ENCODE data around the gene LOXL3.

Gene LOXL3

GRCh38 chr2:74551942-74552913, 1.5 kb downstream of the LOXL3 start:
- no peak for DNase-seq (ENCODE audit: low read depth in 2 of 2)

DNA sequence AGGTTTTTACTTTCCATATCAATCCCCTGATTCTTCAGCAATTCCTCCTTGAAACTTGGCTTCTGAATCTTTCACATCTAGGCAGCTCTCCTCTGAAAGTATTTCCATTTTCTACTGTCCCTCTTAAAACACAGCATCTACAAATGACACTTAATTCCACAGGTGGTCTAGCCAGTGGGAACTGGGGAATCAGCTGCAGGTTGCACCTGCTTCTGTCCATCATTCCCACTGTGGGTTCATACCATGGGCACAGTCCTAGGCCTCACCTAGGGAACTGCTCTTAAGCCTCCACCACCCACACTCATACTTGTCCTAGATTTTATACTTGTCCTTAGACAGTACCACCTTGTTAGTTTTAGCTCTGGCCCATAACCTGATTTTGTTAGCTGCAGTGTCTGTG, 2.2 kb downstream of the LOXL3 start:
- no peak for DNase-seq (ENCODE audit: low read depth in 2 of 2)

GRCh38 chr2:74550231-74550630, 3.5 kb downstream of the LOXL3 start:
- DNase-seq (ENCODE audit: low read depth in 2 of 2) = no peak

DNA sequence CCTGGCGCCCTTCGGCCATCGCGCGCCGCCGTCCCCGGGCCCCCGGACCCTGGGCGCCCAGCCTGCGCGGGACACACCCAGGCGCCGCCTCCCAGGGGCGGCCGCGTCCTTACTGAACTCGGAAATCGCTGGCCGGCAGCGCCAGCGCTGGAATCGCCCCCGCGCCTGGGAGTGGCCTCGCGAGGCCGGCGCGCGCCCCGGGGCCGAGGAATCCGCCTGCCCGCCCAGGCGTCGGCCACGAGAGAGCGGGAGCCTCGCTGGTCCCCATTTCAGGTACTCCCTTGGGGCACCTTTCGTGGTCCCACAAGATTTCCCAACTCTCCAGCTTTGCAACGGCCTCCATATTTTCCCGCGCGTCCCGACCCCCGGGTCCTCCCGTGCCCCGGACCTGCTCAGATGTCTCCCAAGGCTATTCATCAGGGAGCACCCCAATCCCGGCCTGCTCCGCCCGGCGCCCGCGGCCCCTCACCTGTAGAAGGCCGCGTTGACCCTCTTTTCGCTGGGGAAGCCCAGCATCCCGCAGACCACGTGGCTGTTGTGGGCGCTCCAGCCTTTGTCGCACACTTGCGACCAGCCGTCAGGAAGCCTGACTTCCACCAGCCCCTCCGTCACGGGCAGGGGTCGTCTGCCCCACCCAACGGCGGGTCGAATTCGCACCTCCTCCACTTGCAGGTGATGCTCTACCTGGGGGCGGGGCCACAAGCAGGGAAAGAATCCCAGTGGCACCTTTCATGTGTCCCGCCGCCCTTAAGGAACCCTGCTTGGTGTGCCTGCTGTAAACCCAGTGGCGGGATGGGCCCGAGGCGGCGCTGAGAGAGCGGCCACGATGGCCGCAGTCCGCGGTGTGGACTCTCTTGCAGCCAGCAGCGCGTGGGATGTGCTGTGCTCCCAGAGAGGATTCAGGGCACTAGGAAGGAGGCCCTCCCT, 4.6 kb downstream of the LOXL3 start:
- DNase-seq (ENCODE audit: low read depth in 2 of 2) = no peak

DNA sequence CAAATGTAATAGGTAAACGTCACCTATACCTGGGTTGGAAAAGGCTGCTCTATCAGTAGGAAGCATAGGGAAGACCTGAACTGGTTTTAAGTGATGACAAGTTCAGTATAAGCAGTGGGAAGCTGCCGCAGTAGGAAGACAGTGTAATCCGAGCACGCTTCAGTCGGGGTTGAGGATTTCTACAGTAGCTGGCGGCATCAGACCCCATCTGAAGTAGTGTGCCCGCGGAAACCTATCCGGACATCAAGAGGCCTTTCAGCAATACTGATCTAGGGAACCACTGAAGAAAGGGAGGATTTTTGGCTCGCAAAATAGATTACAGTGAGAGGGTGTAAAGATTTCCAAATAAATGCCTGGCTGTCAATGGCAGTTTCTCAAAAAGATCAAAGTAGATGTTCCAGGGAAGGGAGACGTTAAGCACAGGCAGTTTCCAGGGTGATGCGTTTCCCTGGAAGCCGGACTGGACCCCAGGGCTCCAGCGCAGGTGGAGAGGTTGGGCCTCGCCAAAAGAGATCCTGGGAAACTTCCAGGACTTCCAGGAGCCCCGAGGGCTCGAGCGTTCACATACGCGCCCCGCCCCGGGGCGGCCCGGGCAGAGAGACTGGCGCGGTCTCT, 5.3 kb downstream of the LOXL3 start:
- DNase-seq (ENCODE audit: low read depth in 2 of 2) = no peak

DNA sequence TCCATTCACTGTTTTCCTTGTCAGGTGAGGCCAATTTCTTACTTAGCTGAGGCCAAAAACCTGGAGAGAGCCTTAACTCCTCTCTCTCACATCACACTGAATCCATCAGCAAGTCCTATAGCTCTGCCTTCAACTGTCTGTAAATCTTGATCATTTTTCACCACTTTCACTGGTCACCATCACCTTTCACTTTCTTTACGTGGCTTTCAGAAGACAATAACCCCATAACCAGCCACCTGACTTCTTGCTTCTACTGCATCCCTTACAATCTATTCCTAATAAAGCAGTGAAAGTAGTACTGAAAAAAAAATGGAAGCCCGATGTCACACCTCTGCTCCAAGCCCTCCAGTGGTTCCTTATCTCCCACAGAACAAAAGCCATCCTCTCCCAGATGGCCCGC, 7.7 kb downstream of the LOXL3 start:
- no peak for DNase-seq (ENCODE audit: low read depth in 2 of 2)

DNA sequence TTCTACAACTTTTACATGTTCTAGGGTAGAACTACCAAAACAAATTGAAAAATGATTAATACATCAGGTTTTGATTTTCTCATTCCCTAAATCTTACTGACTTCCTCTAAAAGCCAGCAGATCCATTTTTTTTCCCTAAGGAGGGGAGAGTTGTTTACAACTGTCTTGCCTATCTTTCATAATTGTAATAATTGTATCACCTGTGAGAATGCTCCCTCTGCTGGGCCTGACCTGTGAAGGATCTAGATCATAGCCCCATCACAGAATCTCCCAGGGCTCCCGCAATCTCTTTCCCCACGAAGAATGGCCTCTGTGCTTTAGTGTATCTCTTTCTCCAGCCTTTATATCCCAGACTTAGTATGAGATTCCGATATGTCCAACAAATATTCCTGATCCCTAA, 9.1 kb downstream of the LOXL3 start:
- no peak for DNase-seq (ENCODE audit: low read depth in 2 of 2)

DNA sequence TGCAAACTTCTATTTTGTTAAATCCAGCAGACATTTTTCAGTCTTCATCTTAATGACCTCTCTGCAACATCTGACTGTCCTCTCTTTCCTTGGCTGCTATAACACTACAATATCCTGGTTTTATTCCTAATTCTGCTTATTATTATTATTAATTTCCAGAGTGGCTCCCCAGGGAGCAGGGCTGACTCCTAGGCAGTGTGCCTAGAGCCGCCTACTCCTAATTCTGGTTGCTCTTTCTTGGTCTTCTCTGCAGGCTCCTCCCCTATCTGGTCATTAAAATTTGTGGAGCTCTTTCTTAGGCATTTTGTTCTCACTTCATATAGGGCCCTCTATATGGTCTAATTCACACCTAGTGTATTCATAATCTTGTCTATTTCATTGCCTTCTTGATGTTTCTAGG, 10.8 kb downstream of the LOXL3 start:
- DNase-seq (ENCODE audit: low read depth in 2 of 2) = no peak

DNA sequence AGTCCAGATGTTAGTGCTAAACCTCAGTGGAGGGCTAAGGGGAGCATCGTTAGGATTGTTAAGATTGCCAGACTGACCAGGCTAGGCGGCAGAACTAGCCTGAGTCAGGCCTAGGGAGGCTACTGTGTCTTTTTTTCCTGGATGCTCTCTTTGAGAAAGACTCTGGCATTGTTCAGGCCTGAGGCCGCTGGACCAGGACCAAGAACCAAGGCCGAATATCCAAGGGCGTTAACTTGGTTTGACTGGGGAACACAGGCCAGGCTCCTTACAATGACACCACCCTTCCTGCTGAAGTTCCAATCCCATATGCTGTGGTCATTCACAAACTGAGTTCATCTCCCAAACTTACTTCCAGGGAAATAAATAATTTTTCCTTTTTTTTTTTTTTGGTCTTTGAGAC, 13.5 kb downstream of the LOXL3 start:
- DNase-seq (ENCODE audit: low read depth in 2 of 2) = no peak

DNA sequence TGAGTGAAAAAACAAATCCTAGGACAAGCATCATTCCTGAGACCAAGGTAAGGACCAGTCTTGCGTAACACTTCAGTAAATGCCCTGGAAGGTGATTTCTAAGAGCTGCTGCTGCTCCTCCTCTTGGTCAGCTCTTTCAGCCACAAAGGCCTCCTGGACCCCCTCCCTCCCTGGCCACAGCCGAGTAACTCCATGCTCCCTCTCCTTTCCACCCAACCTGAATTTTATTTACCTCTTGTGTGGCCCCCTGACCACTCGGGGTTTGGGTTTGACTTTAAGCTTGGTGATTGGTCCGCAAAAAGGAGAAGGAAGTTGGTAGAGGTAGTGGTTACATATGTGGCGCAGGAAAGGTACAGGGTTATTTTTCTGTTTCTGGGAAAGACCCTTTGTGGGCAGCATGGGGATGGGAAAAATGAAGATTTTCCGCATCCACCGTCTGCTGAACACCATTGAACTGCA, 14.8 kb downstream of the LOXL3 start:
- no peak for DNase-seq (ENCODE audit: low read depth in 2 of 2)

GRCh38 chr2:74537140-74537539, 16.6 kb downstream of the LOXL3 start:
- DNase-seq (ENCODE audit: low read depth in 2 of 2) = no peak

DNA sequence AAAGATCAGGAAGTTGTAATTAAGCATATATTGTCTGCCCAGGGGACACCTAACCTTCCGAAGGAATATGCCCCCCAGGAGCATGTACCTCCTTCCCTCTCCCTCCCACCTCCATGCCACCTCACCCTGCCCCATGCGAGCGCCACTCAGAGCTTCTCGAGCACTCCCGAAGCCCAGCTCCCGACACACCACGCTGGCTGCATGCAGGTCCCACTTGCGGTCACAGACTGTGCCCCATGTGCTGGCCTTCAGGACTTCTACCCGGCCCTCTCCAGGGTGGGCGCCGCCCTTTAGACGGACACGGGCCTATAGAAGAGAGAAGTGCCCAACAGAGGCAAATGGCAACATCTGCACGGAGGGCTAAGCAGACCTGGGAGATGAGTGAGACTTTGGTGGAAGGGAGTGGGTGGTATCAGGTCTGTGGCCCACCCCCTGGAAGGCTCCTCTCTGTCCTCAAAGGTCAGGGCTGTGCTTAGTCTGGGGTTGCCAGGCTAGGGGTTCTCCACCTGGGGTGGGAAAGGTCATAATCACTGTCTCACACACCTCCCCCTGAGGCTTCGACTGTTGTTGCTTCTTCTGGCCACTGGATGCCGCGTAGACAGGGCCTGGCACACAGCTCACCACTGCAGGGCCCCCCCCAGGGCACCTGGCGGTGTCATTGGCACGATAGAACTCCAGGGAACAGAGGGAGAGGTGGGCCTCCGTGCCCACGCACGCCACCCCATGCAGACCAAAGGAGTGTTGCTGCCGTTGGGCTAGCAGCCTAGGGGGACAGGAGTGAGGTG, 17.4 kb downstream of the LOXL3 start:
- no peak for DNase-seq (ENCODE audit: low read depth in 2 of 2)

DNA sequence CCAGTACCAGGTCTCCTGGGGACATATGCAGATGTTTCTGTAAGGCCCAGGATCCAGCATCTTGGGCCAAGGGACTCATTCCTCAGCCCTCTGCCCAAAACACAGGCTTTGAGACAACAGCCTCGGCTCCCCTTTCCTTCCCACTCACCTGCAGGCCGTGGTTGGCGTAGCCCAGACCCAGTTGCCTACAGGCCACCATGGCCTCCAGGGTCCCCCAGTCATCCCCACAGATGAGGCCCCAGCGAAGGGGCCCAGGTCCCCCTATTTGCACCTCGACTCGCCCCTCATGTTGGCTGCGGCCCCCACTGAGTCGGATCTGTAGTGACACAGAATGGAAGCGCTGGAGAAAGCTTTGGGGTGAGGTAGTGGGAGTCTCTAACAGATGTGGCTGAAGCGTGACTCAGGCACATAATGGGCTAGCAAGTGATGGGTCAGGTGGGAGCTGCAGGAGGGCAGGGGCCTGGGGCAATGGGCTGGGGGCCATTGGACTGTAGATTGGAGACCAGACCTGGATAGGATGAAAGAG, 18.2 kb downstream of the LOXL3 start:
- no peak for DNase-seq (ENCODE audit: low read depth in 2 of 2)

GRCh38 chr2:74534411-74534810, 19.3 kb downstream of the LOXL3 start:
- no peak for DNase-seq (ENCODE audit: low read depth in 2 of 2)

DNA sequence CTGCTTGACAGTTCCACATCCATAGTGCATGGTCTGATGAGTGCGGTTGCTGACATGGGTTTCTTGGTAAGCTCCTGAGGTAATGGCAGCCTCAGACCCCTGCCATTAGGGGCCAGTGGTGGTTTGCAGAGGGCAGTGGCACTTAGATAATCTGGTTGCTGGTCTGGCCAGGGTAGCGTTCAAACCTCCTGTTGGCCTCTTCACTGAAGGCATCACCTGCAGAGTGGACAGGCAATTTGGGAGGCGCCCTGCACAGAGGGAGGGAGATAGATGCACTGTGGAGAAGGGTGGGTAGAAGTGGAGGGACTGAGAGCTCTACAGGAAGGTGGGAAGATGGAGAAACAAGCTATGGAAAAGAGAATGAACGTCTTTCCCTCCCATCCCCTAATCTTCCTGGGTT, 20.3 kb downstream of the LOXL3 start:
- no peak for DNase-seq (ENCODE audit: low read depth in 2 of 2)

DNA sequence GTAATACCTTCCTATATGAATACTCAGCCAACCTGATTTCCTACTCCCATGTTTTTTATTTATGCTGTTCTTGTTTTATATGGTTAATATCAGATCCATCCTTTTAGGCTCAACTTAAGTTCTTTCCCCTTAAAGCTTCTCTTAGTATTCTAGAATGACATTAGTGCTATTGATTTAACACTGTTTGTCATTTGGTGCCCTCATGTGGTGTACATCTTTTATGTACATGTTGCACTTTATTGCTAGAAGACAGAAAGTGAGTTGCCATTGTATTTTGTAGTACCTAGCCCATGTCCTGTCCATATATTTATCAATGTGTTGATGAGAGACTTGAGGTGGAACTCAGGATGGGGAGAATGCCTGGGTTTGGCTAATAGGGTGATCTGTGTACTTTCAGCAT, 21.5 kb downstream of the LOXL3 start:
- DNase-seq (ENCODE audit: low read depth in 2 of 2) = no peak

DNA sequence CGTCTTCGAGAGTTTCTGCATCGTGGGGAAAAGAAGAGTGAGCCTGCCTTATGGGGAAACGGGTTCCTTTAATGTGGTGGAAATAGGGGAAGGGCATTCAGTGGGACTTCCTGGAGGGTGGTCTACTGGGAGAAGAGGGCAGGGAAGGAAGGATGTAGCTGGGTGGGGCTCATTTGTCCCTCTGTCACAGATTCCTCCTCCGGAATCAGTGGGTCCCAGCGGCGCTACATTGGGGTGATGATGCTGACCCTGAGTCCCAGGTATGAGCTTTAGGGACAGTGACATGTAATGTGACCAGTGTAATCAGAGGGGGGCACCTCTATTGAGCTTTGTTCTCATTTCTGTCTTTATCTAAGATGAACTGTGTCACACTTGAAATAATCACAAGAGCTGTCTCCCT, 22.1 kb downstream of the LOXL3 start:
- DNase-seq (ENCODE audit: low read depth in 2 of 2) = no peak

GRCh38 chr2:74530239-74531187, 23.2 kb downstream of the LOXL3 start:
- DNase-seq (ENCODE audit: low read depth in 2 of 2) = no peak

GRCh38 chr2:74529357-74530238, 24.1 kb downstream of the LOXL3 start, which contains the start of the genes AUP1 and HTRA2:
Gene AUP1 (minus strand): TSS chr2:74529706. CDS start chr2:74529629, 77 bp downstream.
Gene HTRA2 (plus strand): TSS chr2:74529933. CDS start chr2:74530007, 74 bp downstream.
- DNase-seq (ENCODE audit: low read depth in 2 of 2) = peak; percentile 97 to 98

Measured in fibroblast of skin of left biceps (primary cell).